HG03159 (cell line): ENCODE measurements around the gene GLIS1.

Source experiments
- ATAC-seq: cut with Tn5 transposase; IDR thresholded peaks from one replicate; pipeline ENCODE4 v1.9.1; 2021; ENCODE audit warnings: mild to moderate bottlenecking, moderate library complexity; ENCODE audit not compliant: unreplicated experiment

The GLIS1 gene

DNA sequence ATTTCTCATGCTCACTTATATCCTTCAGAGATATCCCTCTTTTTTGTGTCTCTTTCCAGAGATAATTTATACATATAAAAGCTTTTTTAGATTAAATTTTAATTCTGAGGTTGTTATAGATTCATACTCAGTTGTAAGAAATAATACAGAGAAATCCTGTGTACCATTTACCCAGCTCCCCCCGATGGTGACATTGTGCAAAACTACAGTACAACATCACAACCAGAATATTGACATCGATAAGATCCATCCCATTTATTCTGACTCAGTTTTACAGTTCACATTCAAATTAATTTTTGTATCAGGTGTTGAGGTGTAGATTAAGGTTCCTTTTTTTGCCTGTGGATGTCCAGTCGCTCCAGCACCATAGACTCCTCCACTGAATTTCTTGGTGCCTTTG lies 265.5 kb downstream of the GLIS1 start:
- no peak for ATAC-seq

- no peak for ATAC-seq
Observed at GRCh38 chr1:53471000-53471399, 268.0 kb downstream of the GLIS1 start.

- no peak for ATAC-seq
Observed at GRCh38 chr1:53470584-53470983, 268.4 kb downstream of the GLIS1 start.

DNA sequence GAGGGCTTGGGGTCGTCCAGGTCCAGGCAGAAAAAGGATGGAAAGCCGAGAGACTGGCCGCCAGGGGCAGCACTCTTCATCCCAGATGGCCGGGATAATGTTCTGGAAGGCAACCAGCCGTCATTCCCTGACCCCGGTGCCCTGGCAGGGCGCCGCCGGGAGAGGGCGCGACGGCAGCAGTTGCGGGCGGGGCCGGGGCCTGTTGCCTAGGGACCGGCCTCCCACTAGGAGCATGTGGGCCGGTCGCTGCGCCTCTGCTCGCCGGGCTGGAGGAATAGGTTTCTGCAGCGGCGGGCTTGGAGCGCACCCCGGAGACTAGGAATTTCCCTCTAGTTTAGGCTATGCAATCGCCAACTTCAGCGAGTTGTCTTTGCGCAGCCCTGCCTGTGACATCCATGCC lies 268.8 kb downstream of the GLIS1 start:
- ATAC-seq, result no peak

DNA sequence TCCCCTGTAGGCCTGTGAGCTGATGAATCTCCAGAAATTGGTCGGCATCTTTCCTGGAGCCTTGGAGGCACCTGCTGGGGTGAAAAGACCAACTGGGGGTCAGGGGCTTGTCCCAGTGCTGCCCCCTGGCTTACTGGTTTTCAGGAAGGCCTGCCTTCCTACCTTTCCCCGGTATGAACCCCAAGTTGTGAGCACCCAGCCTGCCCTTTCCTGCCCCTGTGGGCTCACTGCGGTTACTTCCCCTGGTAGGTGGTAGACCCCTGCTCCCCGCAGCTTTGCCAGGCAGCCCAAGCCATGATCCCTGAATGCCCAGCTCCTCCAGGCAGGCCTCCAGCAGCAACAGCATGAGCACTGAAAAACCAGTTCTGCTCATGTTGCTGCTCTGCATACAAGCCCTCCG lies 269.6 kb downstream of the GLIS1 start:
- ATAC-seq, result no peak

GRCh38 chr1:53468374-53468773 lies 270.6 kb downstream of the GLIS1 start:
- ATAC-seq, result no peak

- ATAC-seq, result no peak
Observed at GRCh38 chr1:53467391-53467790, 271.6 kb downstream of the GLIS1 start.

DNA sequence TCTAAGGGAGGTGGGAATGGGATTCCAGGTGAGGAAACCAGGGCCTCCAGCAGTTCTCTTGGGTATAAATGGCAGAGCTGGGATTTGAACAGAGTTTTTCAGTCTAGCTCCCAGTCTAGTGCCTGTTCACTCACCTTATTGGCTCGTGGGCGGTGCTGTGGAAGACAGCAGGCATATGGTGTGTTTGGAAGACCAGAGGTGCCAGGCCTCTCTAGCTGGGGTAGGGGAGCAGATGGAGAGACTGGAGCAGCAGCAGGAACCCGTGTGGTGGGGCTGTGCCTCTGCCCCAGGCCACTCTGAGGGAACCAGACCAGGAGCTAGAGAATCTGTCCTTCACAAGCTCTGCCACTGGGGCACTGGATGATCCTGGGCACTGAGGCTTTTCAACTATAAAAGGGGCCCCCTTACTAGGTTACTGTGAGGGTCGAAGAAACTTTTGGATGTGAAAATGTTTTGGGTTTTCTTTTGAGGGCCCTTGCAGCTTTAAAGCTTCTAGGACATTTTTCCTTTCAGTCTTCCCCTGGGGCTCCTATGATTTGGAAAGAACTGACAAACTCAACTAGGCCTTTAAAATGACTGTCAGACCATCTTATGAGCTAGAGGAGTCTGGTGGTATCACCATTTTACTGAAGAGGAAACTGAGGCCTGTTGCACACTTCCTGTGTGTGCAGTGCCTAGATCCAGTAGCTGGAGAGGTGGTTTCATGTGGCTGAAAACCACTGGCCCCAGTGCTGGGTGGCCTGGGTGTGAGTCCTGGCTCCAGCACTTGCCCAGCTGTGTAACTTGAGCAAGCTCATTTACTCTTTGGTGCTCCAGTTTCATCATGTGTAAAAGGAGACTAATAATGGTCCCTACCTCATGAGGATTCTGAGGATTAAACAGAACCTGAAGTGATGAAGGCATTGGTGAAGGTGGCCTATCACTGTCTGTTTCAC lies 273.7 kb downstream of the GLIS1 start:
- ATAC-seq, result no peak

DNA sequence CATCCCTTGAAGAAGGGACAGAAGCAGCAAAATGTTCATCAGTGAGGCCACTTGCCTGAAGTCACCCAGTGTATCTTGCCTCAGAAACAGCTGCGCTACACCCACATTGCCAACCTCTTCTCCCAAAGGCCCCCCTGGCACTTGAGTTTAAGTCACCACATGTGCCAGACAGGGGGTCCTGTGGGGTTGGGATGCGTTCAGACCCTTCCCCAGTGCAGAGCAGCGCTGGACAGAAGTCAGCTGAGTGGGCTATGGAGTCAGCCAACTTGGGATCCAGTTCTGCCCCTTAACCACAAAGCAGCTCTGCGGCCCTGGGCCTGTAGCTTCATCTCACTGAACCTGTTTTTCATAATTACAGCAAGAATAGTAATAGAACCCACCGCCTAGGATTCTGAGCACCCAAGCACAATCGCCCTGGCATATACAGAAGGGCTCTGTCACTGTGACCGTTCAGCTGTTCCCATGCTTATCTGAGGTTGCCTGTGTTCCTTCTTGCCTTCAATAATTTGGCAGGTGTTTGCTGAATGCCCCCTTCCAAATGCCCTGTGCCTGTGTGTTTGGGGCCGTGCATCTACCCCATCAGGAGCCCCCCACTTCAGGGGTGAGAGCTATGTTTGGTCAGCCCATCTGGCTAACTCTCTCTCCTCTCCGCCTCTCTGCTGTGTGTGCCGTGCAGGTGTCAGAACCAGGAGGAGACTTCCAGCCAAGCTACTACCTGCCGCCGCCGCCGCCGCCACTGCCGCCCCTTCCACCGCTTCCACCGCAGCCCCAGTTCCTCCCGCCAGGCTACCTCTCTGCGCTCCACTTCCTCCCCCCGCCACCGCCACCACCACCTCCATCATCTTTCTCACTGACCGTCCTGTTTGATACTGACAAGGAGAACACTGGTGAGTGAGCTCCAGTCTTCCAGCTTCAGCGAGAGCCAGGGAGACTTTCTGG lies 274.7 kb downstream of the GLIS1 start:
- ATAC-seq, result no peak

- no peak for ATAC-seq
Observed at GRCh38 chr1:53462769-53463501, 276.0 kb downstream of the GLIS1 start.

DNA sequence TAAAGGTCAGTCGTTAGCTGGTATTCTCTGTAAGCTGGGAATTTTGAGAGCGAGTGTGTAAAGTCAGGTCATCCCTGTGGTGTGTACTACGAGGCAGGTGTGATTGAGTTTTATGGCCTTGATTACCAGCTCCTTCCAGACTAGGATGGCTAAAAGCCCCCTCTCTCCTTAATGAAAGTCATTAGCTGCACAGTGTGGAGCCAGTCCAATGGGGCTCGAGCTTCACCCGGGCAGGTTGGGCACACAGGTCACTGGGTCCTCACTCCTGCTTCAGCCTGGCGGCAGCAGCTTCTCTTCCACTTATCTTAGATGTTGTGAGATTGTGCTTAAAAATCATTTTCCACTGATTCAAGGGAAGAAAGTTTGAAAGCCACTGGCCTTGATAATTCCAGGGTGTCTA lies 276.8 kb downstream of the GLIS1 start:
- ATAC-seq, result no peak

- ATAC-seq, result no peak
Observed at GRCh38 chr1:53461323-53462044, 277.5 kb downstream of the GLIS1 start.

DNA sequence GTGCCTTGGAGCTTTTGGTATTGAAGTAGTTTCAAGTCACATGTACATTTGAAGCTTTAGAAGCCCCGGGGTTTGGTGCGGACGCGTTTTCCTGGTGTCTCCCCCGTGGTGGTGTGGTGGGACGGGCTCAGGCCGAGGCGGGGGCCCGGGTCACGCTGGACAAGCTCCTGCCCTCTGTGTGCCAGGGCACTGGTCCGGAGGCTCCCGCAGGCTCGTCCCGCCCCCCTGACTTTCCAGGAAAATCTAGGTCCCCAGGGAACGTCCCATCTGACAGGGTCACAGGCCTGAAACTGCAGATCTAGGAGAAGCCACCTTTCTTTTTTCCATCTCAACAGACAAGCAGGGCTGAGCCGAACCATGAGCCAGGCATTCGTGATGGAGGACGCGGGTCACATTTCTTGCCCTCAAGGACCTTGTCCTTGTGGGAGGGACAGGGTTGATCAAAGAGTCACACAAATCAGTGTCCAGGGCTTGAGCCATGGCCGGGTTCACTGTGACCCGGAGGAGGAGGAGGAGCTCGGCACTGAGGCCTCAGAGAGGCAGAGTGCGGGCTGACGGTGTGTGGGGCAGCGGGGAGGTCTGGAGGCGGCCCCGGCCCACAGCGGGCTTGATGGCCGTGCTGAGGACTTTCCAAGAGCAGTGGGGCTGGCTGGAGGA lies 278.2 kb downstream of the GLIS1 start:
- no peak for ATAC-seq

DNA sequence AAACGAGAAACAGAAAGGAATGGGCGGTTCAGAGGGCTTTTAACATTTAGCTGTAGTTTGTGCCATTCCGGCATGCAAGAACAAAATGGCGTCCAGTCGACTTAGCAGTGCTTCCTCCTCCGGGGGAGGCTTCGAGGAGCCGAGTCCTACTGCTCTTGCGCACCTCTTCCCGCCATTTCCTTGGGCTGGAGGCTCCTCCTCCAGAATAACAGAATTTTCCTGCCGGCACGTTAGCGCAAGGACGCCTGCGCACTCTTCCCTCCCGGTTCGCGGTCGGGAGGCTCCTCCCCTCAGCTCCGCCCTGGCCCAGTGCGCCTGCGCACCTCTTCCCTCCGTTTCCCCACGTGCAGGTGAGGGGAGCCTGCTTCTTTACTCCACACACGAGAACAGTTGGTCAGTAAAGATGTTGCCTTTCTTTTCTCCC lies 278.7 kb downstream of the GLIS1 start:
- no peak for ATAC-seq

GRCh38 chr1:53459321-53460175 lies 279.4 kb downstream of the GLIS1 start, which contains the start of gene DMRTB1:
Gene DMRTB1, plus strand, starts transcription at chr1:53459399. Its CDS starts 55 bp downstream, at chr1:53459454.
- no peak for ATAC-seq

DNA sequence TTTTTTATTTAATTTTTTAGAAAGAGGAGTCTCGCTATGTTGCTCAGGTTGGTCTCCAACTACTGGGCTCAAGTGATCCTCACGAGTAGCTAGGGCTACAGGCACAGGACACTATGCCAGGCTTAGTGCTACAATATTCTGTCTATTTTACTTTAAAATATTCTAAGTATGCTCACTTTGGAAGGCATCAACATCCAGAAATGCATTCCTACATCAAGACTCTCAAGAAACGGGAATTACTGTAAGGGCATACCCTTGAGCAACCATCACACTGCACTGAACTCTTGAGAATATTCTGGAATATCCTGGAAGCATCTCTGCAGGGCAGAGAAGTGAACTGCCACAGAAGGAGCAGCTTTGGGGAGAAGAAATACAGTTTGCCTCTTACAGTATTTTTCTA lies 280.3 kb downstream of the GLIS1 start:
- no peak for ATAC-seq
